ENCODE measurements around the gene PADI2.

DNA sequence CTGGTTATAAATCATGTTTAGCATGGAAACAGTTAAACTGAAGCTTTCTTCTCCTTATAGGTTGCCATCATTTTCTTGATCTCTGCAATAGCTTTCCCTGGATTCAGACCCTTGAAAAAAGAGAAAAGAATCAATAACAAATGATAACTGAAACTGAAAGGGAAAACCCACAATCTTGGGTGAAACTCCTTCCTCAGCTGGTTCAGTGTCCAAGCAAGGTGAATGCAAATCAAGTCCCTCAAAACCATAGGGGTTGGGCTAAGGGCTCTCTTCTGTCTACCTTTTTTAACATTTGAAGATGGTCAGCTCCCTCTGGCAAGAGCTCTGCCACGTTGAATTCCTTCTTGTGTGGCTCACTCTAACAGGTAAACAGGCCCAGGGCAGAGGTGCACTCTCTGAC, 100.4 kb downstream of the PADI2 start:
- TF ChIP-seq, protein P1, sequence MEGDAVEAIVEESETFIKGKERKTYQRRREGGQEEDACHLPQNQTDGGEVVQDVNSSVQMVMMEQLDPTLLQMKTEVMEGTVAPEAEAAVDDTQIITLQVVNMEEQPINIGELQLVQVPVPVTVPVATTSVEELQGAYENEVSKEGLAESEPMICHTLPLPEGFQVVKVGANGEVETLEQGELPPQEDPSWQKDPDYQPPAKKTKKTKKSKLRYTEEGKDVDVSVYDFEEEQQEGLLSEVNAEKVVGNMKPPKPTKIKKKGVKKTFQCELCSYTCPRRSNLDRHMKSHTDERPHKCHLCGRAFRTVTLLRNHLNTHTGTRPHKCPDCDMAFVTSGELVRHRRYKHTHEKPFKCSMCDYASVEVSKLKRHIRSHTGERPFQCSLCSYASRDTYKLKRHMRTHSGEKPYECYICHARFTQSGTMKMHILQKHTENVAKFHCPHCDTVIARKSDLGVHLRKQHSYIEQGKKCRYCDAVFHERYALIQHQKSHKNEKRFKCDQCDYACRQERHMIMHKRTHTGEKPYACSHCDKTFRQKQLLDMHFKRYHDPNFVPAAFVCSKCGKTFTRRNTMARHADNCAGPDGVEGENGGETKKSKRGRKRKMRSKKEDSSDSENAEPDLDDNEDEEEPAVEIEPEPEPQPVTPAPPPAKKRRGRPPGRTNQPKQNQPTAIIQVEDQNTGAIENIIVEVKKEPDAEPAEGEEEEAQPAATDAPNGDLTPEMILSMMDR (conservative IDR thresholded peaks at IDR 0.05) = no peak
- no peak for TF ChIP-seq EZH2 (IDR thresholded peaks at IDR 0.05; ENCODE audit: low read depth)

Data from PC-9 (cell line).